OCI-LY7 (cell line): Measurements from ENCODE around the gene NBEA.

ENCODE experiments used
- CTCF ChIP-seq: fragments of 200-600 bp; sonication (generic); conservative IDR thresholded peaks from 2 replicates; pipeline ENCODE4 v1.5.1; 2014; ENCODE audit warnings: mild to moderate bottlenecking, antibody characterized with exemption, low read length, moderate library complexity, mixed read lengths
- EZH2phosphoT487 ChIP-seq: fragments of 200-600 bp; sonication (generic); IDR thresholded peaks from 2 replicates; pipeline ENCODE4 v1.6.1; 2018; ENCODE audit warnings: low read depth, borderline replicate concordance, mild to moderate bottlenecking, mixed run types, antibody characterized with exemption, low read length, moderate library complexity, mixed read lengths

- TF ChIP-seq CTCF (no peak), EZH2phosphoT487 (no peak)
These were observed 223.1 kb downstream of the NBEA start for GRCh38 chr13:35165205-35165604.
